Measurements from ENCODE around the gene SCGB3A1.

SCGB3A1 gene

DNA sequence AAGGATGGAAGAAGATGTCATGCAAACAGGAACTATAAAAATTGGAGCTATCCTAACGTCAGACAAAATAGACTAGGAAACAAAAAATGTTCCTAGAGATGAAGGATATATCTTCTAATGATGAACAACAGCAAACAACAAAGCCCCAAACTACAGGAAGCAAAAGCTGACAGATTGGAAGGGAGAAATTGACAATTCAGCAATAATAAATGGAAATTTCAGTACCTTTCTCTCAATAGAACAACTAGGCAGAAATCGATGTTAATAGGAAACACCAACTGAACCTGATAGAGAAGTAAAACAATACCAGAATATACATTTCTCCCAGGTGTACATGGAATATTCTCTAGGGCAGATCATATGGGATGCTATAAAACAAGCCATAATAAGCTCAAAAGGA is 7.6 kb downstream of the SCGB3A1 start:
- no peak for DNase-seq

GRCh38 chr5:180580681-180581080 is 10.6 kb downstream of the SCGB3A1 start:
- DNase-seq, result no peak

DNA sequence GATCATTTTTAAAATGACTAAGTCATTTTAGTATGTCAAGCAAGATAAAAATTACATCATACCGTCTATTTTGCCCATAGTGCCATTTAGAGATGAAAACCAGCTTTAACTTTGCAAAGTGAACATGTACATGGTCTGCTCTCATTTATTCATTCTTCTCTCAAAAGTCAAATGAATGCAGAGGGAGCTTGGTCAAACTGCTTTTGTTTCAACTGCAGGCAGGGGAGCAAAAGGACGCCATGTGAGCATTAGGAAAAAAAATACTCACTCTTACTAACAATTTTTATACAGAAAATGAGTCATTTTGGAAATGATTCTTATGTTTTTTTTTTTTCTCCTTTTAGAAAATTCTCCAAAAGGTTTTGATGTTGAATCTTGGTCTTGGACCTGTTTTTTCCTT is 15.7 kb downstream of the SCGB3A1 start:
- DNase-seq, result no peak

- no peak for DNase-seq
Observed at GRCh38 chr5:180568914-180569313, 22.4 kb downstream of the SCGB3A1 start.

- DNase-seq, result no peak
Observed at GRCh38 chr5:180563994-180564393, 27.3 kb downstream of the SCGB3A1 start.

DNA sequence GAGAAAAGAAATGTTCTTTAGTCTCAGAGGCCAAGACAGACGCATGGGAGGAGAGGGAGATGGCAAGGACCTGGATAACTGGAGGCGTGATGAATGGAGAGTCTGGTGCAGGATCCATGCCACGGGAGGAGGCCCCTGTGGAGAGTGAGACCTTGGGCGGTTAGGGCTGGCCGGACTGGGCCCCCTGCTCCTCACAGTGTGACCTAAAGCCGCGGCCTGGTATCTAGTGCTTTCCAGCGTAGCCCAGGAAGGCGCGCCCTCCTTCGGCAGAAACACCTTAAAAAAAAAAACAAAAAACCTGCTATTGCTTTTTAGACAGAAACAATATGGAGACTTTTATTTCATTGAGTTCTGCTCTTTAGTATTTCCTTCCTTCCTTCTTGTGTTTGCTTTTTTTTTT is 33.1 kb downstream of the SCGB3A1 start:
- no peak for DNase-seq

GRCh38 chr5:180557217-180557809 is 34.0 kb downstream of the SCGB3A1 start:
- no peak for DNase-seq

GRCh38 chr5:180555168-180555921 is 36.0 kb downstream of the SCGB3A1 start:
- DNase-seq, result no peak

- no peak for DNase-seq
Observed at GRCh38 chr5:180553530-180553929, 37.8 kb downstream of the SCGB3A1 start.

GRCh38 chr5:180548563-180548962 is 42.7 kb downstream of the SCGB3A1 start:
- no peak for DNase-seq

DNA sequence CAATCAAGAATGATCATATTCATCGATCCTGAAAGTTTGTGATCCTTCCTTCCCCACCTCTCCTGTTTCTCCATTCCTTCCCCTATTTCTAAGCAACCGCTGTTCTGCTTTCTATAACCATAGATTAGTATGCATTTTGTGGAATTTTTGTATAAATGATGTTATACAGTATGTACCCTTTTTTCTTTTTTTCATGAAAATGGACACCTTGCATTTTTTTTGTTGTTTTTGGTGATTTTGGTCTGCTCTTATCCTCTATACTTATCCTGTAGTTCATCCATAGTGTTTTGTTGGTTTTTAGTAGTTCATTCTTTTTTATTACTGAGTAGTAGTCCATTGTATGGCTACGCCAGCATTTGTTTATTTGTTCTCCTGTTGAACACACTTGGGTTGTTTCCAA is 46.1 kb downstream of the SCGB3A1 start:
- DNase-seq, result no peak

DNA sequence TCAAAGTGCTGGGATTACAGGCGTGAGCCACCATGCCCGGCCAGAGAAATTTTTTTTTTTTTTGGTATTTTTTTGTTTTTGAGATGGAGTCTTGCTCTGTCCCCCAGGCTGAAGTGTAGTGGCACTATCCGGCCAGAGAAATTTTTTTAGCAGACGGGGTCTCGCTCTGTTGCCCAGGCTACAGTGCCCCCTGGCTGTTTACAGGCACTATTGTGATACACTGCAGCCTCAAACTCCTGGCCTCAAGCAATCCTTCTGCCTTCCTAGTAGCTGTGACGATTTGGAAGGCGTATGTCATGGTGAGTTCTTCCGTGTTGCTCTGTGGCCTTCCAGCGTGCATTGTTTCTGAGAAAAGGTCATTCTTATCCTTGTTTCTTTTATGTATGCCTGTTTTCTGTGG is 49.6 kb downstream of the SCGB3A1 start:
- no peak for DNase-seq
